GM18951 (cell line): ENCODE data around the gene CREB5.

Source experiments
- POLR2A ChIP-seq: IDR thresholded peaks from 4 replicates; pipeline ENCODE4 v1.6.1; 2011; ENCODE audit warnings: mild to moderate bottlenecking; ENCODE audit not compliant: insufficient read length, insufficient read depth; ENCODE audit errors: extremely low read depth
- in situ Hi-C: fragments of 300-500 bp; cut with MboI; formaldehyde crosslinking; loops from one replicate; pipeline ENCODE4 v1.12.0; 2022; ENCODE audit warnings: low sequenced_read_pairs, mixed read lengths, inconsistent platforms; ENCODE audit not compliant: unreplicated experiment

CREB5 gene

DNA sequence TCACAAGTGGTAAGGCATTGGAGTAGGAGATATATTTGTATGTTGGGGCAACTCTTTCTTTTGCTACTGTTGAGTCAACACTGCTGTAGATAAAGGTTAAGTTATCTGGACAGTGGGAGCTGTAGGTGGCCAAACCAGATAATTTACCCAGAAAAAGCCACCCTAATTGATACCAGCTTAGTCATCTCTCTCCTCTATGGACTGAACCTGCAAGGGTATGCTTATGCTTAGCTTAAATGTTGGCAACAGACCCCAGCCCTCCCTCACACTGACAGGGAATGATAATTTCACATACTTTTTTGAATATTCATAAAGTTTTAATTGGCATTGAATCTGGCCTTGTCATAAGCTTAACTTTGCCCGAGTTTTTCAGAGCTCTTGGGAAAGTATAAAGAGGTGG lies 66.3 kb downstream of the CREB5 start:
- TF ChIP-seq POLR2A: no peak
- in situ Hi-C loops: no loop called here

DNA sequence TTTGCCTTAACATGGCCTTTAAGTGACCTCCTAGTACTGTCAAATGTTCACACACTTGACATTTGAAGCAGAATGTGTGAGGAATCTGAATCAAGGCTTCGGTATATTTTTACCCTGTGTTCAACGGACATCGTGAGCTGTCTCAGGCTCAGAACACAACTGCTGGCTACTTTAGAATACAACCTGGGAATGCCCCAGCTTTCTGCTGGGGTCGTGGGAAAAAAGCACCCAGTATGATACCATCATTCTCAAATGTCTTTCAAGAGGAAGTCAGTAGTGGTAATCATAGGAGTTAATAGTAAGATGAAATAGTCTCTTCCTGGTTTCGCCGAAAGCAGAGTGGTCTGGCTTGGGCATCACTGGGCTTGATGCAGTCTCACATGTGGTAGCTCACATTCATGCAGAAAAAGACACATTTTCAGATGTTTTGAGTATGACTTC lies 67.2 kb downstream of the CREB5 start:
- no peak for TF ChIP-seq POLR2A
- in situ Hi-C loops: no loop called here

DNA sequence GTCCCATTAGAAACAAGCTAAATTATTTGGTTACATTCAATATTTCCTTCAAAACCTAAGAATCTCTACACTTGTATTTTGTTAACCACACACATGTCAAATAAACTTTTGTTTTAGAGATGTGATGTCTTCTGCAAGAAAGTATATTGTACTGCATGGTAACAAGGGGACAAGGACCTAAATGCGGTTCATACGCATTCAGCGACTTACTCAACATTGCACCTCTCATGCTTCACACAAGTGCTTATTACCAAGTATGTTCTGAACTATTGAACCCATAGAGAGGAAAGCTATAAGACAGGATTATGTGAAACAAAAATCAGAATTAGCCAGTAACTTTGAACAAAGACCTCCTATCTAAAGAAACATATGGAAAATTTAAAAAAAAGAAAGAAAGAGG lies 68.3 kb downstream of the CREB5 start:
- TF ChIP-seq POLR2A: no peak
- in situ Hi-C loops: no loop called here

DNA sequence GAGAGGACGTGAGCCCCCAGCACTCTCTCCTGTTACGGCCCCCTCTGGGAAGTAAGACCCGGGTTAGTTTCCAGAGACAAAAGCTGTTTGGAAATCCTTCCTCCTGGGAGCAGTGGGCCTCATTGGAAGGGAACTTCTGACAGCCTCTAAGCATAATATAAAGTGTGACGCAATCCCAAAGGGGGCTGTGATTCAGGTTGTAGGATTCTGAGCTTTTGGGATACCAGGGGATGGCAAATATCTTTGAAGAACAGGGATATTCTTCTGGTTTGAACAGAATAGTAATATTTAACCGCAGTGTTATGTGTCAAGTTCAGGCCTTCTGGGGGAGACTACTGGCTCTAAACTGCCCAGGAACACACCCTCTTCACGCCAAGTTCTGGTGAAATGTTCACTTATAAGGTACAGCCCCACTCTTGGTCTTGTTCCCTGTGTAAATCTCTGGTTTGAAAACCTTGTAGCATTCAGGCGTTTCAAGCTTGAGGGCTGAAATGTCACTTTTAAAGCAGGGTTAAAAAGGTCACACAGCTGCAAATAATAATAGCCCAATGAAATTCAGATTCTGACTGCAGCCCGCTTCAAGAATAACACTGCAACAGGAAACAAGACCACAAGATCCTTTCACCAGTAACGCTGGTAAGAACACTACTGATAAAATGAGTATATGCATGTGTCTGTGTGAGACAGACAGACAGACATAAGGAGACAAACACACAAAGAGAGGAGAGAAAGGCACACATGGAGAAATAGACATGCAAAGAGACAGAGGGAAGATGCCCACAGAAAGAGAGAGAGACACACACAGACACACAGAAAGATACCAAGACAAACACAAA lies 69.0 kb downstream of the CREB5 start:
- TF ChIP-seq POLR2A: no peak
- in situ Hi-C loops: no loop called here

DNA sequence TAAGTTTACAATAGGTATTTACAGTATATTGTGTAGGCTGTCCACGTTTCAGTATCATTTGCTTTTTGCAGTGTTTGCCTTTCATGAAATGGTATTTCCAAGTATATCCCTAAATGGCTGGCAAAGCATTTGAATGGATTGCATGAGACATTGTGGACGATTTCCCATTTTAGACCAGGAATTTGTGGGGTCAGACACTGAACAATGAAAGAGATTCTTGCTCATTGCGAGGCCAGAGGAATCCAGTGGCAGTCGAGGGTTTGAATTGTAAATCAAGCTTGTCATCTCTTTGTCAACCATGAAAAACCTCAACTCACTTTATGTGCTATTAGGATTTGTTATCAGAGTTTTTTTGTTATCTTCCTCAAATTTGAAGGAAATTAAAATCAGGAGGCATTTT lies 70.8 kb downstream of the CREB5 start:
- in situ Hi-C loops: no loop called here
- no peak for TF ChIP-seq POLR2A

DNA sequence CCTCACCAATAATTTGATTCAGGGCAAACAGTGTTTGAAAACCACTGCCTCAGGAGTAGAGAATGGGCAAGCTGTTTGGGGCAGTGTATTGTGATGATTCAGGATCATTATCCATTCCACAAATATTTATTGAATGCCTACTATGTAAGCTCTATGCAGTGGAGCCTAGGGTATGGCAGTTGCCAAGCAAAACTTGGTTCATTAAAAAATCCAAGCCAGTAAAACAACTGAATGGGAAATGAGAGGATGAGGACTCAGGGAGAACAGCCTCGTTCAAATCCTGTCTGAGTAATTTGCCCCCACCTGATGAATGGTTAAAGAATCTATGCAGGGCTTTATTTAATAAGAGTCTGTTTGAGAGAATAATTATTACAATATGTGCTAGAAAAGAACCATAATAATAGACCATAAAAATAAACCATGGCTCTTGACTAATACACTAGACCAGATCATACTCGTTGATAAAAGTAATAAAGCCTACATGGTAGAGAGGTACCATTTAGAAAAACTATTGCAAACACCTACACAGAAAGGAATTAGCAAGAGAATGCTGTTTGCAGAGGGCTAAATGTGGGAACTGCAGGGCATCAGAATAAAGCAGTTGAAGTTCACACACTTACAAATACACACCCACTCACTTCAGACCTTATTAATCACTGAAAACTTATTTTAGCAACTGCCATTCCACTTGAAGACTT lies 71.7 kb downstream of the CREB5 start:
- in situ Hi-C loops: no loop called here
- TF ChIP-seq POLR2A: no peak

DNA sequence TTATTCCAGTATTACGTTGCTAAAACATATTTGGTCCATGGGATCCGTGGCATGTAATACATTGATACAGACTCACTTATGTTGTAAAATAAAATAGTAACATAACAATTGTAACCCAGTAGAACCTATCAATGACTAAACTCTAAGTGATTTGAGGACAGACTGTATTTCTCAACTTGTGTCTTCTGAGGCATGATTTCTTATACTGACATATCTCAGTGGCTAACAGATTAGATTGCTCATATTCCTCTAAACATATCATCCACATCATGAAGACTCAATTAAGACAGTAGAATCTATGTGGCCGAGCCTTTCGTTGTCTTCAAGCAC lies 72.3 kb downstream of the CREB5 start:
- TF ChIP-seq POLR2A: no peak
- in situ Hi-C loops: no loop called here

DNA sequence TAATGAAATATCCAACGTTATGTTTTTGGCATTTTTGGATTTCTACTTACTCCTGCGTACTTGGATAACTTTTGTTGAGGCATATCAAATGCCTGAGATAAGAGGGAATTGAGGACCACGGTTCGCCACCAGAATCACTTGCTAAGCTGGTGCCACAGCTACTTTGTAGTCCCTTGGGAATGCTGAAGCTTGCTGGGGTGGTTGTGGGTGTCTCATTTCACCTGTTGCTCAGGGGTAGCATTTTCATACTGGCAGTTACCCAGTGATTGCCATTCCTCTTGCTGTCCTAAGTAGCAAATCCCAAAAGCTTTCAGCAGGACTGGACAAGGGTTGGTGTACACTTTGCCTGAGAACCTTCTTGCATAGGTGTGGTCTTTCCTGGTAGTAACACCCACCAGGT lies 75.2 kb downstream of the CREB5 start:
- in situ Hi-C loops: no loop called here
- no peak for TF ChIP-seq POLR2A

DNA sequence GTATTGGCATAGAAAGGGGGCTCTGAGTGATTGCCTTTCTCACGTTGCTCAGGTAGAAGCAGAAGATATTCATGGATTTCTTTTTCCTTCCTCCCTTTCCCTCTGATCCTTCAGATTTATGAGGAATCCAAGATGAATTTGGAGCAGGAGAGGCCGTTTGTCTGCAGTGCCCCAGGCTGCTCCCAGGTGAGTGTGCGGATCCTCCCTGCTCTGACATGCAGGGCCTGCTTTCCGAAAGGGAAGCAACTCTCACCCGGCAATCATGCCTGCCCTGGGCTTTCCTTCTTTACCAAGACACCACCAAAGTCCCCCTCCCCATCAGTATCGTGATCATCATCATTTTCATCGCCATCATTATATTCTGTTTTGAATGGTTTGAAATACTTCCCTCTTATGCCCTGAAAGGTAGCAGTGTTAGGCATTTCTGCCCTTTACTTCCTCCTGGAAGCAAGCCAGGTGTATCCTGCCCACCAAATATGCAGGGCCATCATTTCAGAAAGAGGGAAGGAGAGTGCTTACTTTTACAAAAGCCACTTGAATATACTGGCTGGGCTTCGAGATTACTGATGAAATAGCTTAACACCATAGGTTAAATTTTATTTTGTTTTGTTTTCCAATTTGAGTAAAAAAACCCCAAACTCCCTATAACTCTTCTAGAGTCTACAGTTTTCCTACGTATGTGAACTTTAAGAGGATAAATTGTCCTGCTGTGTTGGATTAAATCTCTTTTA lies 75.9 kb downstream of the CREB5 start:
- in situ Hi-C loops: no loop called here
- TF ChIP-seq POLR2A: no peak

DNA sequence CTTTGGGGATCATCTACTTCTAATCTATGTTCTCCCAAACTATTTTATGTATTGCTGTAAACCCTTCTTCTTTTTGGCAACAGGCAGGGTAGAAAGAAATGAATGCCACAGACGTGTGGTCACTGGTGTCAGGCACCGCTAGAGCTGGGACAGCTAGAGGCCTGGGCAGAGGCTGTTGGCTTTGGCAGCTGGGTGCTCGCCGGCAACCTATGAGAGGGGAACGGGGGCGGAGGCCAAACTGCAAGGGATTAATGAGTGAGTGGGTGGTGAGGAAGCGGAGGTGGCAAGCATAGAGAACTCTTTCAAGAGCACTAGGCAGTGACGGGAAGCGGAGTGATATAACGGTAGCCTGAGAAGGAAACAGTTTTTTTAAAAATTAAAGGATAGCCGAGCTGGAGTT lies 78.5 kb downstream of the CREB5 start:
- no peak for TF ChIP-seq POLR2A
- in situ Hi-C loops: no loop called here

DNA sequence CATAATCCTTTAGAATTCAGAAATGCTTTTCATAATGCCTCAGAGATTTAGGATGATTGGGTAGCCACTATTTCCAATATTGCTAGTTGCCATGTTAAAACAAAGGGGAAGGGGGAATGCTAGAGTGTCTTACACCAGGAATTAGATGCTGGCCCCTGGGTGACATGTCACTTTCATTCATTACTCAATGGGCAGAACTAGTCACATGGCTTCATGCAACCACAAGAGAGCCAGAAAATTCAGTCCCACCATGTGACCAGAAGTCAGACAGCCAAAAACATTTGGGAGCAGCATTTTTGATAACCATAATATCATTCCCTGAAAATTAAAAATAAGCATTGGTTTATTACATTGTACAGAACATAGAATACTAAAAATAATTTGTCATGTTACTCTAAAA lies 81.2 kb downstream of the CREB5 start:
- no peak for TF ChIP-seq POLR2A
- in situ Hi-C loops: no loop called here

DNA sequence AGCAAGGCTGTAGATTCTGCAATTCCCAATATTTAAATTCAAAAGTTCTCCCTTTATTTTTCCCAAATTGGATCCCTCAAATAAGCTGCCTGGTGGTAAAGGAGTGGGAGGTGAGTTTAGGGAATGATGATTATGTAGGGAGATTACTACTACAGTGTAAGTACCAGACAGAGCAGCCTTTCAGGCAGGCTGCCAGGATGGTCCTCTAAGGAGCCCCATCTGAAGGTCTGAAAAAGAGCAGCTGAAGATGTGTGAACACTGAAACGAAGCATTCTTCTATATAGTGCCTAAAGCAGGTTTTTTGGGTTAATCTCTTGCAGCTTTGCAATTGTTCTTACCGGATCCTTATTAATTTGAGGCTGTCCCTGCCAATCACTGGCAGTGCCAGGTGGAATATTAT lies 84.7 kb downstream of the CREB5 start:
- no peak for TF ChIP-seq POLR2A
- in situ Hi-C loops: no loop called here

DNA sequence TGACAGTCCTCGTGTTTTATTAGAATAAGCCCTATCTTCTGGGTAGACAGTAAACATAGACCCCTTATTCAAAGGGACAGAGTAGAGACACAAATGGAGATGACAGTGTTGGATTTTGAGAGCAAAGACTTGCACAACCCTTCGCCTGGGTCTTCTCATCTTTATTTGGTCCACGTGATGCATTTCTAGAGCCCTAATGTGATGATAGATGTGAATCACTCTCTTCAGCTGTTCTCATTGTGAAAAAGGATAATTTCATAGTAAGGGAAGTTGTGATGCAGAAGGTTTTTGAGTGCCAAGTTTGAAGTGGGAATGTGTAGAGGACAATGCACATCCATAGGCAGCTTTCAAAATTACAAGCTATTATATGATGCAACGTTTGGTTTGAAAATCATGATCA lies 86.3 kb downstream of the CREB5 start:
- no peak for TF ChIP-seq POLR2A
- in situ Hi-C loops: no loop called here

DNA sequence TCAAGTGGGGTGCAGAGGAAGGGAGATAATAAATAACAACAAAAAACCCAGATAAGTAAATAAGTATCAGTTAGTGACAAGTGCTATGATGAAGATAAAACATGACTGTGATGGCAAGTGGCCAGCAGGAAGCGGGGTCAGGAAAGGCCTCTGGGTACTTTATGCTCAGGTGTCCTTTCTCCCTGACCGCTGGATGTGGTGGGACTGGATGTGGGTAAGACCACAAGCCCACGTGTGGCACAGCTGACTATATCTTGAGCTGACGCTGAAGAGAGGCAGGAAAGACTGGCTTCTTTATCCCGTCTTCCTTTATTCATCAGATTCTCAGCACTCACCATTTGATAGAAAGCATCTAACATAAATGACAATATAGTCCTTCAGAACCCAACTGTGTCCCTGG lies 87.8 kb downstream of the CREB5 start:
- in situ Hi-C loops: no loop called here

More for the DNA sequence above, 87.8 kb downstream of the CREB5 start:
- TF ChIP-seq POLR2A: no peak
